Right forelimb (tissue), 1 donor: ENCODE data around the gene AGTRAP.

Experiments
- DNase-seq: peaks from one replicate; pipeline ENCODE4 v3.0.0-alpha.2; 2018

The AGTRAP gene

DNA sequence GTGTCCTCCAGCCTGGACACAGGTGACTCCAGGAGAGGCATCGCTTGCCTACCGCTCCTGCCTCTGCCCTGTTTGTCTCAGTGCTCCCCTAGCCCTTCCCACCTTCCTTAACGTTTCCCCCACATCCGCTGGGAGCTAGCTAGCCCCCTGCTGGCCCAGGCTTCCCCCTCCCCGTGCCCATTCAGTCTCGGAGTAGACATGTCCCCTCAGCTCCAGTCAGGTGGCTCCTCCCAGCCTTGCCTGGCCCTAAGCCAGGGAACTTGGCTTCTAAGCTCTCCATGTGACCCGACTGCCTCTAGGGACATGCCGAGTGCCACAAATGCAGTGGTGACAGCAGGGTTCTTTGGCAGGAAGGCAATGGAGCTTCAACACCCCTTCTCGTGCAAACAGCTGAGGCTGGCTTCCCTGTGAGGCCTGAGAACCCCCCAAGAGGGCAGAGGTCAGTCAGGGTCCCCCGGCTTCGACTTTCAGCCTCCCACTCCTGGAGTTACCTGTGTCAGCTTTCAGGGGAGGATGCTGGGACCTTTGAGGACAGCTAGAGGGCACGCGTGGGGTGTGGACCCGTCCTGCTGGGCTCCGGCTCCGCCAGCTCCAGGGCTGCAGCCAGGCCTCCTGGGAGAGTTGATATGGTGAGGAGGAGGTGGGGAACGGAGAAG, 28.2 kb upstream of the AGTRAP start:
- DNase-seq: no peak

DNA sequence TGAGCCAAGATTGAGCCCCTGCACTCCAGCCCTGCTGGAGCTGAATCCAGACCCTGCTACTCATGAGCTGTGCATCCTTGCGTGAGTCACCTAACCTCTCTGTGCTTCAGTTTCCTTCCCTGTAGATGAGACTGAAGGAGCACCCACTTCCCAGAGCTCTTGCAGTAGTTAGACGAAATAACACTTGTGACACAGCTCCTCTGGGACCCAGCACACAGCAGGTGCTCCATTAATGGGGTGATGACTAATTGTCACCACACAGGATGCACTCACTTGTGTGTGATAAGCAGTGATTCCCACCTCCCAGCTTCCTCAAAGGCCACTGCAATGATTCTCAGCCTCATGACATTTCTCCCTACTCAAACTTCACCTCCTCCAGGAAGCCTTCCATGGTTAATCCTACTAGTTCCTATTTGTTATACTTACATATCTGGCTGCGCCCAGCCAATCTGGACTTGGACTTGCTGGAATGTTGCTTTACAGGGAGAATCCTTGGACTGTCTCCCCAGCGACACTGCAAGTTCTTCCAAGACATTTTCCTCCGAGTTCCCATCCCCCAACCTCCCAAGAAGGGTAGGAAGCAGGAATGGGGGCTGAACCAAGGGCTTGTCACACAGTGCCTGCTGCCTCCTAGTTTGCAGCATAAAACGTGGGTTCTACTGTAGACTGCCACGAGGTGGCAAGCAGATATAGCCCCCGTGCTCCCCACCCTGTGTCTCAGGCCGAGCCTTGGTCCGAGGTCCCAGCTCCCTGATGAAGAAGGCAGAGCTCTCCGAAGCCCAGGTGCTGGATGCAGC, 27.2 kb upstream of the AGTRAP start:
- no peak for DNase-seq

DNA sequence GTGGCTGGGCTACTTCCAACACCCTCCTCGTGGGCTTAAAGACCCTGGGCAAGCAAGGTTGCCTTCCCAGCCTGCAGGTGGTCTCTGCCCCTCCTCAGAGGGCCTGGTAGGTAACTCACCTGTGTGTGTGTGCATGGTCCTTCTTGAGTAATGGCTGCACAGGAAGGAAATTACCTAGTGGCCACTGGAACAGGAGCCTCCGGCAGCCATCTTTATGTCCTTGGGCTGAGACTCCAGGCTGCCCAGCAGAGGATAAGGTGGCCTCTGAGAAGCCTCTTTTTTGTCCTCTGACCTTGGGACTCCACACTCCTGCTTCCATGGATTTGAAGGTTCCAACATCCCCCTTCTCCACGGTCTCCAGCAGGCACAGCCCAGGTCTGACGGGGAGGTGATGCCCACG, 24.4 kb upstream of the AGTRAP start:
- no peak for DNase-seq

GRCh38 chr1:11712285-11712684, 23.7 kb upstream of the AGTRAP start:
- no peak for DNase-seq

GRCh38 chr1:11713095-11713494, 22.8 kb upstream of the AGTRAP start:
- DNase-seq: no peak

DNA sequence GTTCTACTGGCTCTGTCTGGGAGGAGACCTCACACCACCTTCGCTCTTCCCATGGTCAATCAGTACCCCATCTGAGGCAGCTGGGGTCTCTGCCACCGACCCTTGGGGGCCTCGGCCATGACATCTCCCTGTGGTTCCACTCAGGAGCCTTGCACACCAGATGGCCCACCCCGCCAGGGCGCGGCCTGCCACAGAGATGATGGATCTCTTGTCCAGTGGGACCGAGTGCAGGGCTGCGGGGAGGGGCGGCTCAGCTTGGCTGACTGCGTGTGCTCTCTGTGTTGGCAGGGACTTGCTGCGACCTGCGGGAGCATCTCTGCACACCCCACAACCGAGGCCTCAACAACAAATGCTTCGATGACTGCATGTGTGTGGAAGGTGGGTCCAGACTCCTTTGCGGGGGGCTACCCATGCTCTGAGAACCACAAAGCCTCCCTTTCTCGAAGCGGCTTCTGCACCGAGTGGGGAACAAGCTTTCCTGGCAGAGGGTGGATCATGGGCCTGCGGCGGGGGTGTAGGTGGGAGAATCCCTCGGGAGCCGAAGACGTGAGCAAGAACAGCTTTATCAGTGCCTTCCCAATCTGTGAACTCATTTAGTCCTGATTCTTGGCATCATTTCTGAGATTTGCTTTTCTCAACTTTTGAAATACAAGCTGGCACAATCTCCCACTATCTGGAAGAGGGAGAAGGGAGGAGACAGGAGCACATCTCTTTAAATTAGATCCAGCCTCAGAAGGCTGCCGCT, 20.9 kb upstream of the AGTRAP start:
- no peak for DNase-seq

- peak; percentile 85 for DNase-seq
Measured at GRCh38 chr1:11719313-11720032, 16.5 kb upstream of the AGTRAP start.

DNA sequence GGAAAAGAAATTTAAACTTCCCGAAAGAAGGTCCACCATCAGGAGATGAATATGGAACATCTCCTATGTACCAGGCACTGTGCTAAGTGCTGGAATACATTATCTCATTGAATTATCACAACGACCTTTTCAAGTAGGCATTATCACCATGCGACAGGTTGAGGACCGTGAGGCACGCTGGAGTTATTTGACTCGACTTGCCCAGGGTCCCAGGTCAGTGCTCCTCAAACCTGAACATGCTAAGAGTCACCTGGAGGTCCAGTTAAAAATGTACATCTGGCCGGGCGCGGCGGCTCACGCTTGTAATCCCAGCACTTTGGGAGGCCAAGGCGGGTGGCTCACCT, 15.9 kb upstream of the AGTRAP start:
- DNase-seq: no peak

DNA sequence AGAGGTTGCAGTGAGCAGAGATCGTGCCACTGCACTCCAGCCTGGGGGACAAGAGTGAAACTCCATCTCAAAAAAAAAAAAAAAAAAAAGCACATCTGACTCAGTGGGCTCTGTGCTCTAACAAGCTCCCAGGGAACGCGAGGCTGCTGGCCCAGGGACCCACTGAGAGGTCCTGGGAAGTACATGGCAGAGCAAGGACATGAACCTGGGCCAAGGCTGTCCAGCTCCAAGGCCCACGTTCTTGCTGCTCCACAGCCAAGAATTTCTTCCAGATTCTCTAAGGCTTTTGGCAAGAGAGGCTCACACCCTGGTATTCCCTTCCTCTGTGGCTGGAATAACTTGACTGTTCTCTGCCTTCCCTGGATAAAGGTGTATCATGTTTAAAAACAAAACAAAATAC, 15.4 kb upstream of the AGTRAP start:
- DNase-seq: no peak

GRCh38 chr1:11721311-11721710, 14.6 kb upstream of the AGTRAP start:
- no peak for DNase-seq

DNA sequence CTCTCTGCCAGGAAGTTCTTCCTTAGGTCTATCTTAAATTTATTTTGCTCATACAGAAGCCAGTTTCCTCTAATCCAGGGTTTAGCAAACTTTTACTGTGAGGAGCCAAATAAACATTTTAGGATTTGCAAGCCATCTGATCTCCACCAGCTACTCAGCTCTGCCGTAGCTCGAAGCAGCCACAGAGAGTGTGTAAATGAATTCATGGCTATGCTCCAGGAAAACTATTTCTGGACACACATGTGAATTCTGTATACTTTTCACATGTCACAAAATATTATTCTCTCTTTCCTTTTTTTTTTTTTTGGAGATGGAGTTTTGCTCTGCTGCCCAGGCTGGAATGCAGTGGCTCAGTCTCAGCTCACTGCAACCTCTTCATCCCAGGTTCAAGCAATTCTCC, 13.4 kb upstream of the AGTRAP start:
- no peak for DNase-seq

GRCh38 chr1:11725616-11726015, 10.3 kb upstream of the AGTRAP start:
- DNase-seq: no peak

DNA sequence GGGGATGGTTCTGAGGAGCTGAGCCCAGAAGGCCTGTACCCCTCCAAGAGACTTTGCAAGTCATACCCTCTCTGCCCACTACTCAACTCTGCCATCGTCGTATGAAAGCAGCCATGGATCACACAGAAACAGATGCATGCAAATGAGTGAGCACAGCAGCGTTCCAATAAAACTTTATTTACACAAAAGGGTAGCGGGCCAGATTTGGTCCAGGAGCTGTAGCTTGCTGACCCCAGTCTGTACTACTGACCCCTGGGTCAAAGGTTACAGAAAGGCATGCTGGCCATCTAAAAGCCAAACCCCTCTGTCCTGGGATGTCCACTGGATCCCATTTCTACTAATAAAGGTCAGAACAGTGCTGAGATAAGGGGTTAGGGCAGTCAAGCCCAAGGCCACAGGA, 8.8 kb upstream of the AGTRAP start:
- DNase-seq: no peak

GRCh38 chr1:11728126-11728806, 7.7 kb upstream of the AGTRAP start:
- DNase-seq: no peak

- DNase-seq: no peak
Measured at GRCh38 chr1:11729155-11729497, 6.8 kb upstream of the AGTRAP start.

GRCh38 chr1:11729498-11730428, 6.2 kb upstream of the AGTRAP start:
- DNase-seq: no peak

DNA sequence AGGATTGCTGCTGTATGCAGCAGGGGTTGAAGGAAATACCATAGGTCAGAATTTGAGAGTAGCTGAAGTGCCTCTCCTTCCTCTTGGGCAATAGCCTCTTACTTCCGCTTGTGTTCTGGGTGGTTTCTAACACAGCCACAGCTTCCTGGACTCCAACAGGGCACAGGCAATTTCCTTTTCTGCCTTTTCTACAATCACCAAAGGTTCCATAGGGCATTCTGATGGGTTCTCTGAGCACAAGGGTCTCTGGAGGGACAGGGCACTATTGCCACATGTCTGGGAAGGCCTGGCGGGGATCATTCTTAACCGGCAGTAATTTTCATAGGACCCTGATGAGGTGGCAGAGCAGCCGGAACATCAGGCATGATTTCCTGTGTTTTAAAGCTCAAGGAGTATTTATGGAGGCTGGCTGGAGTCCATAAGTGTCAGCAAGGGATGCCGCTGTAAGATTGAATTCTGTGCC, 5.5 kb upstream of the AGTRAP start:
- no peak for DNase-seq

DNA sequence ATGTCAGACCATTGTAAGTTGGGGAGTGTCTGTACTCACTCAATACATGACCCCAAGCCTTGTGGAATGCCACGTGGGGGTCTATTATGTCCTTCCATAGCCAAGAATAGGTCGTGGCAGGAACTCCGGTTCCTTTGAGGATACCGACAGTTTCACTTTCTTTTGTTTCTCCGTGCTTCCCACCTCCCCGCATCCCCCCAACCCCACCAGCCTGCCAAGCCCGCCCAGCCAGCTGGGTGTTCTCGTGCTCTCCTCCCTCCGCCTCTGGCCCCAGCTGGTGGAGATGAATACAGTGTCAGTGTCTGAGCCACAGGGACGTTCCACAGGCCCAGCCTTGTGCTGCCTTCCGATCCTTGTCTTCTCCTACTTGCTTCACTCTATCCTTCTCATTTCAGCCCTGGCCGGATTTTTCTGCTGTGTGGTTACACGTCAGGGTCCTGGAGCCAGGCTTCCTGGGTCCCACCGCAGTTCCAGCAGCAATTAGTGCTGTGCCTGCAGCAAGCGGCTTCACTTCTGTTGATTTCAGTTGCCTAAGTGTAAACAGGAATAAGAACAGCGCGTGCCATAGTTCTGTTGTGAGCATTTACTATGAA, 4.1 kb upstream of the AGTRAP start:
- peak; percentile 89 for DNase-seq

- DNase-seq: no peak
Measured at GRCh38 chr1:11733306-11733705, 2.6 kb upstream of the AGTRAP start.

DNA sequence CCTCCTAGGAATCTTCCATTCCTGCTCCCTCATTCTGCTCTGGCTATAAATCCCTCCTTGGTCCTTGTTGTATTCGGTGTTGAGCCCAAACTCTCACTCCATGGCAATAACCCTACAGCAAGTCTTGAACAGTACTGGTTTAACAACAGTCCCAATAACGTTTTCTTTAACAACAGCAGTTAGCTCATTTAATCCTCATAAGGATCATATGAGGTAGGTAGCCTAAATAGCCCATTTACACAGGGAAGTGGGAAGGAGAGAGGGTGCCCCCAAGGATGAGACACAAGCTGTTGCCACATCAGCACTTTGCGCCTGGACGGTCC, 444 bp upstream of the AGTRAP start:
- DNase-seq: no peak
